SU-DHL-6 (cell line): Measurements from ENCODE around the gene MCEE.
A peak's percentile ranks its signal among the peaks of the same experiment; 100 is the strongest.

Experiments used
- H2AFZ ChIP-seq: fragments of 200-600 bp; sonication (generic); 2 replicates; pipeline ENCODE4 v1.6.1; 2014; ENCODE audit warnings: low read depth, mild to moderate bottlenecking, moderate library complexity, mixed read lengths, antibody characterized with exemption, low read length; ENCODE audit not compliant: severe bottlenecking
- H3F3A ChIP-seq: fragments of 200-600 bp; shearing (Covaris generic); 2 replicates; pipeline ENCODE4 v1.6.0; 2016; ENCODE audit warnings: antibody characterized with exemption, mild to moderate bottlenecking; ENCODE audit not compliant: insufficient read depth
- H3K27ac ChIP-seq: fragments of 200-600 bp; sonication (generic); 2 replicates; pipeline ENCODE4 v1.5.1; 2016; ENCODE audit warnings: low read depth, mild to moderate bottlenecking, low read length, moderate library complexity, mixed read lengths
- H3K27me3 ChIP-seq: fragments of 200-600 bp; sonication (generic), shearing (Covaris generic); 2 replicates; pipeline ENCODE4 v1.6.0; 2014; ENCODE audit warnings: mild to moderate bottlenecking, low read length
- H3K36me3 ChIP-seq: fragments of 200-600 bp; sonication (generic); 2 replicates; pipeline ENCODE4 v1.6.1; 2014; ENCODE audit warnings: mild to moderate bottlenecking, low read length, mixed read lengths
- H3K4me2 ChIP-seq: fragments of 300-600, 200-600 bp; shearing (Covaris generic), sonication (generic); 2 replicates; pipeline ENCODE4 v1.6.0; 2014; ENCODE audit warnings: low read length, low read depth, mild to moderate bottlenecking; ENCODE audit not compliant: poor library complexity, severe bottlenecking
- H3K4me3 ChIP-seq: fragments of 200-600 bp; sonication (generic); 2 replicates; pipeline ENCODE4 v1.5.1; 2014; ENCODE audit warnings: antibody characterized with exemption, low read length, mild to moderate bottlenecking, mixed read lengths; ENCODE audit not compliant: insufficient read depth, poor library complexity, severe bottlenecking
- H3K79me2 ChIP-seq: fragments of 200-600 bp; sonication (generic); 2 replicates; pipeline ENCODE4 v1.6.1; 2014; ENCODE audit warnings: mild to moderate bottlenecking, low read length, moderate library complexity; ENCODE audit not compliant: insufficient read depth
- H3K9ac ChIP-seq: fragments of 200-600 bp; sonication (generic); 2 replicates; pipeline ENCODE4 v1.7.0; 2014; ENCODE audit warnings: mild to moderate bottlenecking, low read length
- H3K9me2 ChIP-seq: fragments of 200-600 bp; sonication (generic); replicated peaks from 2 replicates; pipeline ENCODE4 v1.6.1; 2014; ENCODE audit warnings: low read length; ENCODE audit not compliant: insufficient read depth
- H3K9me3 ChIP-seq: fragments of 200-600 bp; sonication (generic); 2 replicates; pipeline ENCODE4 v1.6.1; 2014; ENCODE audit warnings: low read length, mixed read lengths; ENCODE audit not compliant: insufficient read depth
- H4K20me1 ChIP-seq: fragments of 200-600 bp; sonication (generic); 2 replicates; pipeline ENCODE4 v1.6.1; 2014; ENCODE audit warnings: low read depth, mild to moderate bottlenecking, antibody characterized with exemption, low read length, moderate library complexity, mixed read lengths
- CTCF ChIP-seq: fragments of 200-600 bp; sonication (generic); IDR thresholded peaks from one replicate; pipeline ENCODE4 v1.5.1; 2017; ENCODE audit warnings: antibody characterized with exemption, mild to moderate bottlenecking, low read length, moderate library complexity; ENCODE audit not compliant: insufficient read depth, poor library complexity, severe bottlenecking
- EZH2phosphoT487 ChIP-seq: fragments of 200-600 bp; sonication (generic), shearing (Covaris generic); conservative IDR thresholded peaks from 2 replicates; pipeline ENCODE4 v1.6.1; 2018; ENCODE audit warnings: mild to moderate bottlenecking, antibody characterized with exemption, low read length, moderate library complexity, mixed read lengths

MCEE gene

DNA sequence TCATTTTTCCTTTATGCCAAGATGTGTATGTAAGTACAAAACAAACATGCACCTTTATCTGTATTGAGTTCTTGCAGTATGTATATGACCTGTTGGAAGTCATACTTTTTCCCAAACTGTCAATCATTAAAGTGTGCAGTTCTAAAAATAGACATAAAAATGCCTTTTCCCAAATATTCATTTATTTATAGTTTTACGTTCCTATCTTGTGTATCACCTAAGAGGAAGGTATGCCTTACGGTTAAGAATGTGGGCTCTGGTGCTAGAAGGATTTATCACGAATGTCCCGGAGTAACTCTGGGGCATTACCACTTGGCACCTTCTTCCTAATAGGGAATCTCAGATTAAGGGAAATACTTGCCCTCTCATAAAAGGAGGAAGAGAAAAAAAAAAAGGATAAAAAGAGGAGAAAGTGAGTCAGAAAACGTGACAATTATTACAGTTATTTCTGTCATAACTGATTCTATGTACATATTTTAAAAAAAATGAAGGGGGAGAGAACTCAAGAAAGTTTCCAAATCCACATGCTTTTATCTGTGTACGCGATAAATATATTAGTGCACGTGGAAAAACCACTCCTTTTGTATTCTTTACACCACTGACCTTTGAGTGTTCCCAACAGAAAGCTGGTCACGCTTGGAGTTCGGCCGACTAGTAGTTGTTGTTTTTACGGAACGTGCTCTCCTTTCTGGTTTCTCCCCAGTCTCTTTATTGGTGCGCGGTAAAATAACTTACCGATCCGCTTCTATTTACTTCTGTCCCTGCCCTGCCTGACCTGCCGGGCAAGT is 721 bp downstream of the MCEE start:
- H3K9me3 ChIP-seq = no peaks in the 10 kb centered on the region
- H4K20me1 ChIP-seq = no peaks in the 10 kb centered on the region
- H3K4me2 ChIP-seq = peak overlapping the region; percentile 91
- H3K9me2 ChIP-seq = no peaks in the 10 kb centered on the region
- peak overlapping the region; percentile 85 for H2AFZ ChIP-seq
- no peak for TF ChIP-seq CTCF
- TF ChIP-seq EZH2phosphoT487 = no peak
- peaks cover 52% of the 10 kb centered on the region for H3K79me2 ChIP-seq
- H3K27ac ChIP-seq = peak overlapping the region; percentile 78
- H3F3A ChIP-seq = no peaks in the 10 kb centered on the region
- peak overlapping the region; percentile 84 for H3K9ac ChIP-seq
- H3K27me3 ChIP-seq = no peaks in the 10 kb centered on the region
- peak overlapping the region; percentile 83 for H3K4me3 ChIP-seq
- H3K36me3 ChIP-seq = peaks cover 13% of the 10 kb centered on the region; the same call in 1 of the 2 replicates

DNA sequence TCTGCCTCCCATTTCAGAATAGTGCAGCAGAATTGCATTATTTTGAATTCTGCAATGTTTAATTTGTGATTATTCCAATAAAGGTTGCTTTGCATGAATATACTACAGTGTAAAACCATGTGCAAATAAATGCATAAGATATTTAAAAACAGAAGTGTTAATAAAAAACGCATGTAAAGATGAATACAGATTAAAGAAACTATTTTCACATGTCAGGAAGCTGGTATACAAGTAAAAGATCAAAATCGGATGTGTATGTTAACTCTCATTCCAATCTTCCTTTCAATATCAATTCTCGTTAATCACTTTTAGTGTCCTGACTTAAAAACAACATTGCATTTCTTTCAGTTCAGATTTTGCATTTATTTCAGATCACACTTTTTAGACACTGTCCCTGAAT is 3.1 kb downstream of the MCEE start:
- H3K27me3 ChIP-seq = no peaks in the 10 kb centered on the region
- no peaks in the 10 kb centered on the region for H3K9me2 ChIP-seq
- H3K36me3 ChIP-seq = no peaks in the 10 kb centered on the region
- no peak for TF ChIP-seq CTCF
- no peak for TF ChIP-seq EZH2phosphoT487
- no peak overlapping the region for H2AFZ ChIP-seq
- peaks cover 41% of the 10 kb centered on the region for H3K79me2 ChIP-seq
- no peak overlapping the region for H3K4me2 ChIP-seq
- H3K27ac ChIP-seq = no peak overlapping the region
- H3K9ac ChIP-seq = no peak overlapping the region
- no peaks in the 10 kb centered on the region for H3K9me3 ChIP-seq
- H3K4me3 ChIP-seq = no peak overlapping the region
- no peaks in the 10 kb centered on the region for H3F3A ChIP-seq
- no peaks in the 10 kb centered on the region for H4K20me1 ChIP-seq

GRCh38 chr2:71125506-71126294 is 4.3 kb downstream of the MCEE start:
- Histone ChIP-seq H3K4me2 (no peak overlapping the region), H3F3A (no peaks in the 10 kb centered on the region), H3K79me2 (peaks cover 28% of the 10 kb centered on the region), H3K27ac (no peak overlapping the region), H3K36me3 (no peaks in the 10 kb centered on the region), H3K9me2 (no peaks in the 10 kb centered on the region), H3K4me3 (no peak overlapping the region), H3K9ac (no peak overlapping the region), H4K20me1 (no peaks in the 10 kb centered on the region), H3K27me3 (no peaks in the 10 kb centered on the region), H3K9me3 (no peaks in the 10 kb centered on the region), H2AFZ (no peak overlapping the region)
- no peak for TF ChIP-seq EZH2phosphoT487
- TF ChIP-seq CTCF = no peak
